GM18951 (cell line): Measurements from ENCODE around the gene NR2F1-AS1.
"Not testable (repeated sequence)": the region's sequence is repeated elsewhere in the genome, so short reads cannot be mapped to it uniquely, and the experiment has no call there.

Source experiments
- POLR2A ChIP-seq: IDR thresholded peaks from 4 replicates; pipeline ENCODE4 v1.6.1; 2011; ENCODE audit warnings: mild to moderate bottlenecking; ENCODE audit not compliant: insufficient read length, insufficient read depth; ENCODE audit errors: extremely low read depth
- in situ Hi-C: fragments of 300-500 bp; cut with MboI; formaldehyde crosslinking; loops from one replicate; pipeline ENCODE4 v1.12.0; 2022; ENCODE audit warnings: low sequenced_read_pairs, mixed read lengths, inconsistent platforms; ENCODE audit not compliant: unreplicated experiment

Gene NR2F1-AS1

GRCh38 chr5:93519740-93520139 is 61.3 kb downstream of the NR2F1-AS1 start:
- TF ChIP-seq POLR2A: no peak
- in situ Hi-C loops: no loop called here

- TF ChIP-seq POLR2A: no peak
- in situ Hi-C loops: no loop called here
Measured at GRCh38 chr5:93517828-93518227, 63.2 kb downstream of the NR2F1-AS1 start.

GRCh38 chr5:93513298-93513697 is 67.7 kb downstream of the NR2F1-AS1 start:
- in situ Hi-C loops: no loop called here
- no peak for TF ChIP-seq POLR2A

- in situ Hi-C loops: no loop called here
- no peak for TF ChIP-seq POLR2A
Measured at GRCh38 chr5:93512799-93513198, 68.2 kb downstream of the NR2F1-AS1 start.

- in situ Hi-C loops: no loop called here
- no peak for TF ChIP-seq POLR2A
Measured at GRCh38 chr5:93511445-93511844, 69.6 kb downstream of the NR2F1-AS1 start.

- in situ Hi-C loops: no loop called here
- no peak for TF ChIP-seq POLR2A
Measured at GRCh38 chr5:93510626-93511380, 70.2 kb downstream of the NR2F1-AS1 start.

- in situ Hi-C loops: not testable (repeated sequence)
Measured at GRCh38 chr5:93505553-93505952, 75.5 kb downstream of the NR2F1-AS1 start.

GRCh38 chr5:93503598-93504067 is 77.4 kb downstream of the NR2F1-AS1 start:
- in situ Hi-C loops: no loop called here
- no peak for TF ChIP-seq POLR2A

- in situ Hi-C loops: no loop called here
- no peak for TF ChIP-seq POLR2A
Measured at GRCh38 chr5:93497096-93497495, 83.9 kb downstream of the NR2F1-AS1 start.

- in situ Hi-C loops: no loop called here
- no peak for TF ChIP-seq POLR2A
Measured at GRCh38 chr5:93479982-93480509, 101.0 kb downstream of the NR2F1-AS1 start.

- in situ Hi-C loops: no loop called here
- TF ChIP-seq POLR2A: no peak
Measured at GRCh38 chr5:93477816-93478215, 103.2 kb downstream of the NR2F1-AS1 start.

- in situ Hi-C loops: no loop called here
- TF ChIP-seq POLR2A: no peak
Measured at GRCh38 chr5:93476251-93476742, 104.7 kb downstream of the NR2F1-AS1 start.

GRCh38 chr5:93462916-93463315 is 118.1 kb downstream of the NR2F1-AS1 start:
- TF ChIP-seq POLR2A: no peak
- in situ Hi-C loops: no loop called here

GRCh38 chr5:93461756-93462155 is 119.3 kb downstream of the NR2F1-AS1 start:
- TF ChIP-seq POLR2A: no peak
- in situ Hi-C loops: no loop called here
